CD14-positive monocyte (primary cell): ENCODE results near the gene RTL10. TPM values are rescaled to one million over a fixed set of nuclear protein-coding genes. Genes with fewer than 3 reads are reported as not detected.

ENCODE experiments used
- DNase-seq, 3 donors: peaks; one replicate each; pipeline ENCODE4 v3.0.0-alpha.2; 2011 to 2022
- H2AFZ ChIP-seq: 2 replicates; pipeline ENCODE4 v1.6.0; 2012; ENCODE audit warnings: mild to moderate bottlenecking, low read depth, low read length, inconsistent platforms; ENCODE audit not compliant: insufficient read depth, poor library complexity, severe bottlenecking
- H3K27ac ChIP-seq, 2 donors: 1 replicate in 1 of 2; 2 replicates in 1 of 2; pipeline ENCODE4 v1.5.1; 2012 to 2013; ENCODE audit warnings: low read length in 2 of 2, control low read depth in 1 of 2, inconsistent platforms in 1 of 2, low read depth in 1 of 2, mild to moderate bottlenecking in 1 of 2
- H3K27me3 ChIP-seq, 2 donors: one replicate each; pipeline versions ENCODE4 v1.6.0 to v1.6.1; 2011 to 2013; ENCODE audit warnings: low read length in 2 of 2; ENCODE audit not compliant: control insufficient read depth in 2 of 2, insufficient read depth in 2 of 2
- H3K36me3 ChIP-seq, 2 donors: replicated peaks in 1 of 2; 1 replicate in 1 of 2; 2 replicates in 1 of 2; pipeline versions ENCODE4 v1.5.1 to v1.6.1; 2012 to 2013; ENCODE audit warnings: low read length in 2 of 2, control low read depth in 1 of 2, inconsistent platforms in 1 of 2, mild to moderate bottlenecking in 1 of 2; ENCODE audit not compliant: insufficient read depth in 2 of 2, control insufficient read depth in 1 of 2
- H3K4me1 ChIP-seq, 2 donors: 1 replicate in 1 of 2; 2 replicates in 1 of 2; pipeline versions ENCODE4 v1.5.1 to v1.6.1; 2012 to 2013; ENCODE audit warnings: low read length in 2 of 2, control low read depth in 1 of 2, inconsistent platforms in 1 of 2, mild to moderate bottlenecking in 1 of 2, moderate library complexity in 1 of 2; ENCODE audit not compliant: insufficient read depth in 2 of 2, control insufficient read depth in 1 of 2
- H3K4me2 ChIP-seq: replicated peaks from 2 replicates; pipeline ENCODE3; 2012; ENCODE audit warnings: low read length, moderate library complexity, mild to moderate bottlenecking; ENCODE audit not compliant: poor library complexity, severe bottlenecking; ENCODE audit errors: extremely low read depth
- H3K4me3 ChIP-seq, 3 experiments: fragments of 200-600 bp in 1 of 3; sonication (generic) in 1 of 3; replicated peaks in 1 of 3; 1 replicate in 2 of 3; 2 replicates in 1 of 3; pipeline ENCODE4 v1.5.1; 2011 to 2013; ENCODE audit warnings: low read length in 3 of 3, mild to moderate bottlenecking in 3 of 3, control low read depth in 2 of 3, low read depth in 2 of 3, inconsistent platforms in 1 of 3, moderate library complexity in 1 of 3
- H3K79me2 ChIP-seq: 2 replicates; pipeline ENCODE4 v1.6.0; 2012; ENCODE audit warnings: mild to moderate bottlenecking, control low read depth, inconsistent platforms, low read length, moderate library complexity; ENCODE audit not compliant: insufficient read depth
- H3K9ac ChIP-seq: 2 replicates; pipeline ENCODE4 v1.6.0; 2017; ENCODE audit warnings: low read length, mild to moderate bottlenecking; ENCODE audit not compliant: insufficient read depth, poor library complexity, severe bottlenecking
- H3K9me3 ChIP-seq, 2 donors: replicated peaks in 1 of 2; 1 replicate in 1 of 2; 2 replicates in 1 of 2; pipeline versions ENCODE4 v1.5.1 to v1.6.1; 2012 to 2013; ENCODE audit warnings: low read length in 2 of 2, control low read depth in 1 of 2; ENCODE audit not compliant: control insufficient read depth in 1 of 2, insufficient read depth in 1 of 2
- H4K20me1 ChIP-seq: 2 replicates; pipeline ENCODE4 v1.6.0; 2012; ENCODE audit warnings: mild to moderate bottlenecking, low read length, control low read depth, moderate library complexity; ENCODE audit not compliant: insufficient read depth
- H3K27ac Mint-ChIP-seq, 7 donors: one replicate each; pipeline ENCODE4 v1.8.0; 2020; ENCODE audit warnings: mild to moderate bottlenecking in 7 of 7, mixed read lengths in 7 of 7, moderate library complexity in 6 of 7, inconsistent platforms in 2 of 7
- H3K27me3 Mint-ChIP-seq, 3 donors: one replicate each; pipeline ENCODE4 v1.8.0; 2021 to 2022; ENCODE audit warnings: low read depth in 3 of 3, mild to moderate bottlenecking in 3 of 3, mixed read lengths in 3 of 3, moderate library complexity in 3 of 3, inconsistent platforms in 1 of 3
- H3K36me3 Mint-ChIP-seq, 2 donors: one replicate each; pipeline ENCODE4 v1.8.0; 2020; ENCODE audit warnings: mixed read lengths in 2 of 2, inconsistent platforms in 1 of 2, mild to moderate bottlenecking in 1 of 2
- H3K4me1 Mint-ChIP-seq: one replicate; pipeline ENCODE4 v1.8.0; 2020; ENCODE audit warnings: mild to moderate bottlenecking, mixed read lengths
- H3K4me3 Mint-ChIP-seq, 2 donors: one replicate each; pipeline ENCODE4 v1.8.0; 2020; ENCODE audit warnings: mild to moderate bottlenecking in 2 of 2, mixed read lengths in 2 of 2, moderate library complexity in 1 of 2
- H3K9me3 Mint-ChIP-seq, 7 donors: one replicate each; pipeline ENCODE4 v1.8.0; 2020 to 2022; ENCODE audit warnings: mixed read lengths in 7 of 7, mild to moderate bottlenecking in 6 of 7, moderate library complexity in 6 of 7, inconsistent platforms in 2 of 7
- WGBS: methylation state at CpG from one replicate; pipeline ENCODE4 v1.1.5; 2013; ENCODE audit warnings: missing lambda C conversion rate; ENCODE audit not compliant: insufficient coverage; 5-methylcytosine and 5-hydroxymethylcytosine counted together
- intact Hi-C, 2 donors: fragments of 100-400 bp; cut with micrococcal nuclease; formaldehyde crosslinking; loops; one replicate each; pipeline versions ENCODE4 v1.15.0 to v1.15.1; 2023
- polyA plus RNA-seq, 3 donors: library from polyadenylated mRNA; depleted of rRNA in 1 of 3; unstranded in 2 of 3; stranded (reverse) in 1 of 3; fragments of 300-500 nt in 2 of 3; fragments of >200 nt in 1 of 3; fragmentation: Illumina TruSeq in 2 of 3; gene quantifications; 1 replicate in 2 of 3; 2 replicates in 1 of 3; pipeline ENCODE4 v1.2.3, GENCODE V29; 2012 to 2021
- TF ChIP-seq, protein P1 (sequence below): fragments of 200-600 bp; IDR thresholded peaks from one replicate; pipeline ENCODE4 v1.8.0; 2022; ENCODE audit warnings: antibody characterized with exemption, mild to moderate bottlenecking

RTL10 gene
- polyA plus RNA-seq, 3 donors, result 1.4 to 6.5 (median 1.5) TPM

GRCh38 chr22:19850763-19851109 lies 3.9 kb downstream of the RTL10 start:
- 90% methylated on average over 9 of the region's 9 CpGs for WGBS
- TF ChIP-seq, protein P1, sequence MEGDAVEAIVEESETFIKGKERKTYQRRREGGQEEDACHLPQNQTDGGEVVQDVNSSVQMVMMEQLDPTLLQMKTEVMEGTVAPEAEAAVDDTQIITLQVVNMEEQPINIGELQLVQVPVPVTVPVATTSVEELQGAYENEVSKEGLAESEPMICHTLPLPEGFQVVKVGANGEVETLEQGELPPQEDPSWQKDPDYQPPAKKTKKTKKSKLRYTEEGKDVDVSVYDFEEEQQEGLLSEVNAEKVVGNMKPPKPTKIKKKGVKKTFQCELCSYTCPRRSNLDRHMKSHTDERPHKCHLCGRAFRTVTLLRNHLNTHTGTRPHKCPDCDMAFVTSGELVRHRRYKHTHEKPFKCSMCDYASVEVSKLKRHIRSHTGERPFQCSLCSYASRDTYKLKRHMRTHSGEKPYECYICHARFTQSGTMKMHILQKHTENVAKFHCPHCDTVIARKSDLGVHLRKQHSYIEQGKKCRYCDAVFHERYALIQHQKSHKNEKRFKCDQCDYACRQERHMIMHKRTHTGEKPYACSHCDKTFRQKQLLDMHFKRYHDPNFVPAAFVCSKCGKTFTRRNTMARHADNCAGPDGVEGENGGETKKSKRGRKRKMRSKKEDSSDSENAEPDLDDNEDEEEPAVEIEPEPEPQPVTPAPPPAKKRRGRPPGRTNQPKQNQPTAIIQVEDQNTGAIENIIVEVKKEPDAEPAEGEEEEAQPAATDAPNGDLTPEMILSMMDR, result no peak
- peak overlapping the region in 1 of 7 donors; percentile 63 for H3K27ac Mint-ChIP-seq
- intact Hi-C loops, result loop anchor here (5.0 to 10.0 kb wide), 4 partner anchors 37 to 376 kb away; partner anchors contain the start of genes ARVCF (in 1 of the 2), CDC45 (in 1 of the 2), RANBP1 (in 1 of the 2) and TRMT2A (in 1 of the 2)
- no peak for DNase-seq
- peaks cover 16 to 31% of the 10 kb centered on the region in 2 donors for H3K36me3 Mint-ChIP-seq
- H3K27ac ChIP-seq, result peak overlapping the region in 1 of 2 donors; percentile 20
- H3K4me3 Mint-ChIP-seq, result no peak overlapping the region
- H4K20me1 ChIP-seq, result peaks cover 6% of the 10 kb centered on the region
- H3K9me3 ChIP-seq, result no peaks in the 10 kb centered on the region
- H3K36me3 ChIP-seq, result peaks cover 19 to 24% of the 10 kb centered on the region in 2 donors
- H3K9ac ChIP-seq, result no peak overlapping the region
- H2AFZ ChIP-seq, result no peak overlapping the region
- H3K4me1 ChIP-seq, result peaks cover 23 to 25% of the 10 kb centered on the region in 2 donors
- H3K9me3 Mint-ChIP-seq, result peaks cover 0 to 7% (median 3%) of the 10 kb centered on the region in 7 donors
- no peak overlapping the region for H3K4me2 ChIP-seq
- H3K79me2 ChIP-seq, result peaks cover 40% of the 10 kb centered on the region
- peaks cover 23% of the 10 kb centered on the region for H3K4me1 Mint-ChIP-seq
- H3K27me3 ChIP-seq, result no peaks in the 10 kb centered on the region
- H3K4me3 ChIP-seq, result no peak overlapping the region
- peaks cover 0 to 4% (median 2%) of the 10 kb centered on the region in 3 donors for H3K27me3 Mint-ChIP-seq

DNA sequence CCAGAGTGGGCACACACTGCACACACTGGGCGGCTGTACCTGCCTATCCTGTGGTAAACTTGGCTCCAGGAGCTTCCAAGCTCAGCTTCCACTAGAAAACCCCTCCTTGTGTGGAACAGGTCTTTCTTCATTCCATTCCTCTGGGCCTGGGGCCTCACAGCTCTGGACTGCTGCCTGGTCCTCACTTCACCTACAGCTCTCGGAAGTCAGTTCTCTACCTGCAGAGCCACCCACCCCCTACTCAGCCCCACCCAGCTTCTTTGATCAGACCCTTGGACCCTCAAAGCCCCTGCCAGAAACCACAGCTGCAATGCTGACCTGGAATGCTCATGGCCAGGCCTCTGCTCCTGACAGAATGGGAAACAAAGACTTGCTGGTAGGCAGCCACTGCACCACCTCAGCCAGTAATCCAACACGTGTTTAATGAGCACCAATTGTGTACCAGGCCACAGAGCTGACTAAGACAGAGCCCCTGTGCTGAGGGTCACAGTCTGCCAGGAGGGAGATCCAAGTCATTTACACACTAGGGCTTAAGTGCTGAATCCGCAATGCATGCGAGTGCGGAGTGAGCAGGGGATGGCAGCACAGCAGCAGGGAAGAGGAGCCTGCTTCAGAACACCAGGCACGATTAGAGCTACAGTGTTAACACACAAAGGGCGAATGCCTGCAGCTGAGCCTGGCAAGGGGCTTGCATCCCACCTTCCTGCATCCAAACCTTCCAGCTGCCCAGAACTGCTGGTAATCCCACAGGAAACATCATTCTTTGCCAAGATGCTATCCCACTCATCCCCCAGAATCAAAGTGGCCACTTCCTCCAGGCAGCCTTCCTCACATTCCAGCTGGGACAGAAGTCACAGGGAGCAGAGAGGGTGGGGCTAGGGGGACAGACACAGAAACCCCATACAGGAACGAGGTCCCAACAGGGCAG lies 4.6 kb downstream of the RTL10 start:
- Mint-ChIP-seq H3K9me3 (peaks cover 0 to 7% (median 3%) of the 10 kb centered on the region in 7 donors), H3K36me3 (peaks cover 16 to 31% of the 10 kb centered on the region in 2 donors), H3K27me3 (peaks cover 0 to 4% (median 2%) of the 10 kb centered on the region in 3 donors), H3K4me3 (no peak overlapping the region), H3K4me1 (peaks cover 20% of the 10 kb centered on the region), H3K27ac (peak overlapping the region in 2 of 7 donors; percentile 41 to 63)
- DNase-seq, result no peak
- WGBS, result 97% methylated on average over 7 of the region's 9 CpGs
- H3K9ac ChIP-seq, result no peak overlapping the region
- no peak overlapping the region for H2AFZ ChIP-seq
- no peaks in the 10 kb centered on the region for H3K27me3 ChIP-seq
- no peak overlapping the region for H3K4me3 ChIP-seq
- H3K79me2 ChIP-seq, result peaks cover 34% of the 10 kb centered on the region
- TF ChIP-seq, protein P1, result no peak
- peak overlapping the region in 1 of 2 donors; percentile 20 for H3K27ac ChIP-seq
- peaks cover 19 to 24% of the 10 kb centered on the region in 2 donors for H3K36me3 ChIP-seq
- peaks cover 6% of the 10 kb centered on the region for H4K20me1 ChIP-seq
- peaks cover 18 to 24% of the 10 kb centered on the region in 2 donors for H3K4me1 ChIP-seq
- H3K9me3 ChIP-seq, result no peaks in the 10 kb centered on the region
- intact Hi-C loops, result loop anchor here (5.0 to 10.0 kb wide), 4 partner anchors 37 to 375 kb away; partner anchors contain the start of genes ARVCF (in 1 of the 2), CDC45 (in 1 of the 2), RANBP1 (in 1 of the 2) and TRMT2A (in 1 of the 2)
- H3K4me2 ChIP-seq, result no peak overlapping the region
